Progenitor cell of endocrine pancreas (in vitro differentiated cells): ENCODE data around the gene AP4M1. TPM values are rescaled to one million over a fixed set of nuclear protein-coding genes. Genes with fewer than 3 reads are reported as not detected.

Experiments used
- DNase-seq: peaks from one replicate; pipeline ENCODE4 v3.0.0; 2021; ENCODE audit warnings: low spot score; ENCODE audit not compliant: unreplicated experiment
- H3K27ac Mint-ChIP-seq: 2 replicates; pipeline ENCODE4 v1.8.0; 2021; ENCODE audit warnings: mild to moderate bottlenecking, moderate library complexity, mixed read lengths
- H3K27me3 Mint-ChIP-seq: 2 replicates; pipeline ENCODE4 v1.8.0; 2021; ENCODE audit warnings: mixed read lengths
- H3K36me3 Mint-ChIP-seq: 2 replicates; pipeline ENCODE4 v1.8.0; 2022; ENCODE audit warnings: mixed read lengths; ENCODE audit not compliant: insufficient read depth
- H3K4me1 Mint-ChIP-seq: 2 replicates; pipeline ENCODE4 v1.8.0; 2021; ENCODE audit warnings: low read depth, mixed read lengths
- H3K4me3 Mint-ChIP-seq: 2 replicates; pipeline ENCODE4 v1.8.0; 2021; ENCODE audit warnings: low read depth, mild to moderate bottlenecking, moderate library complexity, mixed read lengths
- H3K9me3 Mint-ChIP-seq: 2 replicates; pipeline ENCODE4 v1.8.0; 2021; ENCODE audit warnings: low read depth, mixed read lengths
- CTCF ChIP-seq: fragments of 200-600 bp; sonication (generic); IDR thresholded peaks from one replicate; pipeline ENCODE4 v1.5.0; 2021; ENCODE audit warnings: antibody characterized with exemption, mild to moderate bottlenecking; ENCODE audit not compliant: unreplicated experiment
- microRNA-seq: library from miRNA; unstranded; fragments of <30 nt; microRNA quantifications from one replicate; pipeline ENCODE4 v1.1.0, GENCODE V29; 2020; ENCODE audit warnings: borderline number of aligned reads; ENCODE audit not compliant: unreplicated experiment
- total RNA-seq: library from RNA; stranded (reverse); gene quantifications from 2 replicates; pipeline ENCODE4 v1.2.1, GENCODE V29; 2021

AP4M1 gene
- total RNA-seq, 1 donor from 2014 or later = 36.0 TPM

GRCh38 chr7:100157334-100158228 lies 56.1 kb downstream of the AP4M1 start:
- Mint-ChIP-seq H3K27ac (peak overlapping the region; percentile 80), H3K9me3 (no peaks in the 10 kb centered on the region), H3K27me3 (no peaks in the 10 kb centered on the region), H3K4me3 (peak overlapping the region; percentile 71), H3K36me3 (peaks cover 7% of the 10 kb centered on the region), H3K4me1 (peaks cover 9% of the 10 kb centered on the region)
- no peak for DNase-seq
- peak; percentile 13 for TF ChIP-seq CTCF

Small RNAs within 50 kb of the gene (microRNA-seq; reads per million reads assigned to microRNA genes)
- gene MIR106B = 11,208 reads per million, percentile 94 among the genes with 10 or more reads in this experiment
- 2,027 reads per million, percentile 84 among the genes with 10 or more reads in this experiment for gene MIR25
- not detected for gene MIR4658
- gene MIR93 = 18,281 reads per million, percentile 97 among the genes with 10 or more reads in this experiment

Other genes with a start within 250 kb of the AP4M1 start
- not detected in 2 replicates for gene OR2AE1, start 224.6 kb upstream of the AP4M1 start, total RNA-seq
- 14.2 and 15.6 TPM in 2 replicates for gene TRIM4, start 182.1 kb upstream of the AP4M1 start, total RNA-seq
- gene GJC3, start 172.0 kb upstream of the AP4M1 start, total RNA-seq = 0.27 and 0.43 TPM in 2 replicates
- not detected in 2 replicates for gene AZGP1, start 125.6 kb upstream of the AP4M1 start, total RNA-seq
- 196 and 209 TPM in 2 replicates for gene ZKSCAN1, start 86.0 kb upstream of the AP4M1 start, total RNA-seq
- 20.7 and 22.8 TPM in 2 replicates for gene ZSCAN21, start 51.9 kb upstream of the AP4M1 start, total RNA-seq
- gene ZNF3, start 19.9 kb upstream of the AP4M1 start, total RNA-seq = 91.8 and 95.1 TPM in 2 replicates
- gene COPS6, start 12.7 kb upstream of the AP4M1 start, total RNA-seq = 110 and 113 TPM in 2 replicates
- gene MCM7, start 246 bp upstream of the AP4M1 start, total RNA-seq = 212 and 224 TPM in 2 replicates
- gene TAF6, start 17.7 kb downstream of the AP4M1 start, total RNA-seq = 79.6 and 91.2 TPM in 2 replicates
- 22.5 and 25.5 TPM in 2 replicates for gene CNPY4, start 18.0 kb downstream of the AP4M1 start, total RNA-seq
- gene MBLAC1, start 25.3 kb downstream of the AP4M1 start, total RNA-seq = 1.6 and 2.2 TPM in 2 replicates
- gene LAMTOR4, start 47.3 kb downstream of the AP4M1 start, total RNA-seq = 106 and 116 TPM in 2 replicates
- 29.6 and 30.7 TPM in 2 replicates for gene TRAPPC14, start 57.1 kb downstream of the AP4M1 start, total RNA-seq
- gene GAL3ST4, start 67.0 kb downstream of the AP4M1 start, total RNA-seq = 4.9 and 5.1 TPM in 2 replicates
- 64.0 and 65.2 TPM in 2 replicates for gene GPC2, start 75.7 kb downstream of the AP4M1 start, total RNA-seq
- 2.4 and 2.5 TPM in 2 replicates for gene STAG3, start 76.3 kb downstream of the AP4M1 start, total RNA-seq
- not detected in 2 replicates for gene PVRIG, start 118.3 kb downstream of the AP4M1 start, total RNA-seq
- gene SPDYE3, start 206.1 kb downstream of the AP4M1 start, total RNA-seq = not detected in 2 replicates